ENCODE data around the gene CATSPERZ. TPM values are rescaled to one million over a fixed set of nuclear protein-coding genes. Genes with fewer than 3 reads are reported as not detected.

Gene CATSPERZ
- total and polyA plus RNA-seq, 2 donors from 2014 or later = not detected

DNA sequence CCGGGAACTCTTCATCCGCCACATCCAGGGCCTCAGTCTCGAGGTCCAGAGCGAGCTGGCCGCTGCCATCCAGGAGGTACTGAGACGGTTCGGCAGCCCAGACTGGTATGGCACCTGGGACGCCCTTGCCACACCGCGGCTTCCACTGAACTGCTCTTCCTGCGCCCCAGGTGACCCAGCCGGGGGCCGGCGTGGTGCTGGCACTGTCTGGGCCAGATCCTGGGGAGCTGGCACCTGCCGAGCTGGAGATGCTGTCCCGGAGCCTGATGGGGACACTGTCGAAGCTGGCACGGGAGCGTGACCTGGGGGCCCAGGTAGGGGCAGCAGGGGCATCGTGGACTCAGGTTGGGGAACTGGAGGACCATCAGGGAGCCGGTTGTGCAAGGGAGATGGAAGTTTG, 41.3 kb downstream of the CATSPERZ start:
- intact Hi-C loops (cut with DNase I) = no loop called here
- Histone ChIP-seq H3K27ac (ENCODE audit: low read depth in 2 of 2, low read length in 2 of 2) (no peak overlapping the region), H3K4me1 (ENCODE audit: control insufficient read depth in 2 of 3, insufficient read depth in 2 of 3, low read depth in 1 of 3, low read length in 3 of 3) (peaks cover 0 to 5% (median 4%) of the 10 kb centered on the region in 3 donors), H3K4me3 (ENCODE audit: low read length in 3 of 3) (no peak overlapping the region), H3K9ac (ENCODE audit: low read length in 3 of 3) (no peak overlapping the region), H3K9me3 (ENCODE audit: control insufficient read depth in 2 of 3, insufficient read depth in 1 of 3, low read length in 3 of 3) (no peaks in the 10 kb centered on the region), H3K27me3 (ENCODE audit: control insufficient read depth, insufficient read depth, low read length) (no peaks in the 10 kb centered on the region), H3K36me3 (ENCODE audit: control insufficient read depth in 2 of 3, insufficient read depth in 3 of 3, low read length in 3 of 3) (no peaks in the 10 kb centered on the region)
- DNase-seq (peak in 1 of 5 donors; percentile 73), FAIRE-seq (no peak)
- TF ChIP-seq CTCF (IDR thresholded peaks at IDR 0.05; ENCODE audit: borderline replicate concordance, extremely low read depth, insufficient read depth) = no peak

GRCh38 chr11:64341851-64342791, 42.0 kb downstream of the CATSPERZ start:
- no peak overlapping the region for H3K27ac ChIP-seq (ENCODE audit: low read depth in 2 of 2, low read length in 2 of 2)
- H3K4me3 ChIP-seq (ENCODE audit: low read length in 3 of 3) = peak overlapping the region in 1 of 3 donors; percentile 39
- FAIRE-seq (no peak), DNase-seq (peak; percentile 90 to 97 (median 92))
- H3K36me3 ChIP-seq (ENCODE audit: control insufficient read depth in 2 of 3, insufficient read depth in 3 of 3, low read length in 3 of 3) = no peaks in the 10 kb centered on the region
- peak; percentile 57 for TF ChIP-seq CTCF (IDR thresholded peaks at IDR 0.05; ENCODE audit: borderline replicate concordance, extremely low read depth, insufficient read depth)
- no peaks in the 10 kb centered on the region for H3K27me3 ChIP-seq (ENCODE audit: control insufficient read depth, insufficient read depth, low read length)
- H3K4me1 ChIP-seq (ENCODE audit: control insufficient read depth in 2 of 3, insufficient read depth in 2 of 3, low read depth in 1 of 3, low read length in 3 of 3) = peaks cover 0 to 5% (median 4%) of the 10 kb centered on the region in 3 donors
- peak overlapping the region in 2 of 3 donors; percentile 59 to 67 for H3K9ac ChIP-seq (ENCODE audit: low read length in 3 of 3)
- H3K9me3 ChIP-seq (ENCODE audit: control insufficient read depth in 2 of 3, insufficient read depth in 1 of 3, low read length in 3 of 3) = no peaks in the 10 kb centered on the region
- intact Hi-C loops (cut with DNase I) = no loop called here

- FAIRE-seq = no peak
- H3K36me3 ChIP-seq (ENCODE audit: control insufficient read depth in 2 of 3, insufficient read depth in 3 of 3, low read length in 3 of 3) = no peaks in the 10 kb centered on the region
- no peak overlapping the region for H3K27ac ChIP-seq (ENCODE audit: low read depth in 2 of 2, low read length in 2 of 2)
Observed at GRCh38 chr11:64342869-64343745, 42.9 kb downstream of the CATSPERZ start.

More at GRCh38 chr11:64342869-64343745, 42.9 kb downstream of the CATSPERZ start:
- H3K4me1 ChIP-seq (ENCODE audit: control insufficient read depth in 2 of 3, insufficient read depth in 2 of 3, low read depth in 1 of 3, low read length in 3 of 3) = peaks cover 0 to 5% (median 4%) of the 10 kb centered on the region in 3 donors
- H3K4me3 ChIP-seq (ENCODE audit: low read length in 3 of 3) = no peak overlapping the region
- no peaks in the 10 kb centered on the region for H3K9me3 ChIP-seq (ENCODE audit: control insufficient read depth in 2 of 3, insufficient read depth in 1 of 3, low read length in 3 of 3)
- intact Hi-C loops (cut with DNase I) = no loop called here
- no peak overlapping the region for H3K9ac ChIP-seq (ENCODE audit: low read length in 3 of 3)
- no peaks in the 10 kb centered on the region for H3K27me3 ChIP-seq (ENCODE audit: control insufficient read depth, insufficient read depth, low read length)
- TF ChIP-seq CTCF (IDR thresholded peaks at IDR 0.05; ENCODE audit: borderline replicate concordance, extremely low read depth, insufficient read depth) = no peak
- DNase-seq = peak in 1 of 5 donors; percentile 73

All from kidney (tissue), 14 donors.